KBM-7 (cell line): Measurements from ENCODE around the gene RBBP7.

ENCODE experiments used
- DNase-seq: peaks from one replicate; pipeline ENCODE4 v3.0.0-alpha.2; 2015
- in situ Hi-C: fragments of 300-500 bp; cut with MboI; formaldehyde crosslinking; loops from 2 replicates; pipeline ENCODE4 v1.14.3; 2020; ENCODE audit warnings: low sequenced_read_pairs, low pct_unique_long_range_greater_than_20kb, mixed read lengths

RBBP7 gene

GRCh38 chrX:16836371-16836770 is 33.8 kb downstream of the RBBP7 start:
- in situ Hi-C loops, result no loop called here
- DNase-seq, result peak; percentile 29

- DNase-seq, result no peak
- in situ Hi-C loops, result no loop called here
These were observed 35.4 kb downstream of the RBBP7 start for GRCh38 chrX:16834806-16835205.

GRCh38 chrX:16832301-16832700 is 37.9 kb downstream of the RBBP7 start:
- in situ Hi-C loops, result no loop called here
- no peak for DNase-seq

DNA sequence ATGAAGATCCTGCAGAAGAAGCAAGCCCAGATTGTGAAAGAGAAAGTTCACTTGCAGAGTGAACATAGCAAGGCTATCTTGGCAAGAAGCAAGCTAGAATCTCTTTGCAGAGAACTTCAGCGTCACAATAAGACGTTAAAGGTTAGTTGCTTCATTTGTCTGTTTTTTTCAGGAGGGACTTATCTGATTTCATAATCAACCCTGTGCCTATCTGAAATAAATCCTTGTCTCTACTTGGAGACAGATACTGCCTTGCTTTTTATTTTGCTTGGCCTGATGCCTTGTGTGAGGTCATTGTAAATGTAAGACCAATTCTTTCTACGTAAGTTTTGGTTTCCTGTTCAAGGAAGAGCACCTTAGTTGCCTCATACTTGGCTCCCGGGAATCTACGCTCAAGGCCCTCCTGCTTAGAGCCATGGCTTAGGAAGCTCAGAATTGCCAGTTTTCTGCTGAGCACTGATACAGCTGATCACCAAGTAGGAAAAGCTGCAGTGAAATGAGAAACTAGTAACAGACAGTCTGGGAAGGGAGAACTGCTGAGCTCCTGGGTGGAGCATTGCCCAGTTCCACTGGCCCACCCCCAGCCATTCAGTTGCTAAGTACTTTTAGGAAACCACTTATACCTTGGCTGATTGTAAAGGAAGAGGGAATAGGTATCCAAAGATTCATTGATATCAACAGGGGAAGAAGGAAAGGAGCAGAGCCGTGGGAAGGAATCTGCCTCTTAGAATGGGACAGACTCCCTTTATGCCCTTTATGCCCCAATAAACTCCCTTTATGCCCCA is 41.8 kb downstream of the RBBP7 start:
- in situ Hi-C loops, result no loop called here

DNA sequence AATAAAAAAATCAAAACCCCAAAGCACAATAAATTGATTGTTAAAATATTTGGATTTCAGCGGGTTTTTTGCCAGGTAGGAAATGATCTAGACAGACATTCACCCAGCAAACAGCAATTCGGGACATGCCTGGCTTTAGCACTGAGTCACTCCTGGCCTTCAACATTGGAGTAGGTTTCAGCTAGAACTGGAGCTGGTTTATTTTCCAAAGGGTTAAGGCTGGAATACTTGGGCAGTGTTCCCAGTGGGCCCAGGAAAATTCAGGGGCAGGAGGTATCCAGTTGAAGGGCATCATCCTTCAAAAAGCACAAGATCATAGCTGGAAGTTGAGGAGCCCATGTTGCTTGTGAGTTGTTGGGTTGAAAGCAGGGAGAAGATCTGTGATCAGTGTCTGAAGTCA is 42.9 kb downstream of the RBBP7 start:
- in situ Hi-C loops, result no loop called here

More for the DNA sequence above, 41.8 kb downstream of the RBBP7 start:
- no peak for DNase-seq

DNA sequence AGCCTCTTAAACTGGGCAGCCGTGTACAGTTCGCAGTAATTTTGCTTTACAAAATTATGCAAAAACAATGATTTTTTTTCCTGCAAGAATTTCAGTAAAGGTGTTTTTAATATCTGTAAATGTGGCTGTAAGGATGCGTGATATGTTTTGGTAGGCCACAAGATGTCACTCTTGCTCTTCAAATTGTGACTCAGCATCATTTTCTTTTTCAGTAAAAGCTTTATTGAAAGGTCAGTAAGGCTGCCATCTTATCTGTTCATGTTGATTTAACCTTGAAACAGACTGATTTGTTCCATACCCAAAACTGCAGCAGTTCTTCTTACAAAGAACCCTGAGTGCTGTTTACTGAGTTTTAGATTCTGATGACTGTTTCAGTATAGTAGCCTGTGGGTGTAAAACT is 44.0 kb downstream of the RBBP7 start:
- in situ Hi-C loops, result no loop called here
- peak; percentile 52 for DNase-seq

More for the DNA sequence above, 42.9 kb downstream of the RBBP7 start:
- DNase-seq, result no peak

- in situ Hi-C loops, result no loop called here
- no peak for DNase-seq
These were observed 44.7 kb downstream of the RBBP7 start for GRCh38 chrX:16825264-16826035.

- in situ Hi-C loops, result no loop called here
- DNase-seq, result no peak
These were observed 47.4 kb downstream of the RBBP7 start for GRCh38 chrX:16822723-16823122.

- DNase-seq, result no peak
- in situ Hi-C loops, result no loop called here
These were observed 50.5 kb downstream of the RBBP7 start for GRCh38 chrX:16819634-16820033.

GRCh38 chrX:16814597-16814996 is 55.6 kb downstream of the RBBP7 start:
- DNase-seq, result no peak
- in situ Hi-C loops, result no loop called here

GRCh38 chrX:16807976-16808542 is 62.1 kb downstream of the RBBP7 start:
- in situ Hi-C loops, result no loop called here

GRCh38 chrX:16807548-16807947 is 62.6 kb downstream of the RBBP7 start:
- in situ Hi-C loops, result no loop called here
- DNase-seq, result peak; percentile 38

More at GRCh38 chrX:16807976-16808542, 62.1 kb downstream of the RBBP7 start:
- DNase-seq, result peak; percentile 22

GRCh38 chrX:16804923-16805464 is 65.2 kb downstream of the RBBP7 start:
- no peak for DNase-seq
- in situ Hi-C loops, result no loop called here

GRCh38 chrX:16797841-16798240 is 72.3 kb downstream of the RBBP7 start:
- DNase-seq, result no peak
- in situ Hi-C loops, result no loop called here

DNA sequence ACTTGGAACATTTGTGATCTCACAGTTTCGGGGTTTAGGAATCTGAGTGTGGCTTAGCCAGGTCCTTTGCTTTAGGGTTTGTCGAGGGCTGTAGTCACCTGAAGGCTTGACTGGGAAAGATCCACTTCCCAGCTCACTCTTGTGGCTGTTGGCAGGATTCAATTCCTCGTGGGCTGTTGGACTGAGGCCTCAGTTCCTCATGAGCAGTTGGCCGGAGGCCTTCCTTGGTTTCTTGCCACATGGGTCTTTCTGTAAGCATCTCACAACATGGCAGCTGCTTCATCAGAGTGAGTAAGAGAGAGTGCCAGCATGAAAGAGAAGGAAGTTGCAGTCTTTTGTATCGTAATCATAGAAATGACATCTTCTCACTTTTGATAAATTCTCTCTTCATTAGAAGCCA is 72.8 kb downstream of the RBBP7 start:
- no peak for DNase-seq
- in situ Hi-C loops, result no loop called here

- in situ Hi-C loops, result no loop called here
- no peak for DNase-seq
These were observed 73.9 kb downstream of the RBBP7 start for GRCh38 chrX:16796298-16796697.
